OCI-M2 (cell line): ENCODE measurements around the gene OR51A4.
"Not testable (repeated sequence)": the region's sequence is repeated elsewhere in the genome, so short reads cannot be mapped to it uniquely, and the experiment has no call there.

Experiments used
- DNase-seq: peaks from one replicate; lab custom pipeline; 2025; ENCODE audit not compliant: unreplicated experiment; lab: John Stamatoyannopoulos, UW

Gene OR51A4, protein sequence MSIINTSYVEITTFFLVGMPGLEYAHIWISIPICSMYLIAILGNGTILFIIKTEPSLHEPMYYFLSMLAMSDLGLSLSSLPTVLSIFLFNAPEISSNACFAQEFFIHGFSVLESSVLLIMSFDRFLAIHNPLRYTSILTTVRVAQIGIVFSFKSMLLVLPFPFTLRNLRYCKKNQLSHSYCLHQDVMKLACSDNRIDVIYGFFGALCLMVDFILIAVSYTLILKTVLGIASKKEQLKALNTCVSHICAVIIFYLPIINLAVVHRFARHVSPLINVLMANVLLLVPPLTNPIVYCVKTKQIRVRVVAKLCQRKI

DNA sequence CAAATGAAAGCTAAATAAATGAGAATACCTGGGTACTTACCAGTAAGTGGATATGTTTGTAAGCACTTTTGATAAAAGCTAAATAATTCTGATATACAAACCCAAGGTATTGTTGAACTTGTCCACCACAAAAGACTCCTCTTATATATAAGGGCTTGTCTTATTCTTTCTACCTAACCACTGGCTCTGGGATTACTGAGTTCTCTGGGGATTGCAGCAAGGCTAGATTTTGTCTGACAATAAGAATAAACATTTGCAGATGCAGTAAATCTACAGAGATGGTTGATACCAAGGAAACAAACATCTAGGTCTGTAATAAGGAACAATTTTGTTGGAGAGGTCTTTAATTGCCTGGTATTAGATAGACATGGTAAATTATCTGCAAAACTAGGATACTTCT, at the start of gene OR51A4:
Gene OR51A4 (minus strand): TSS at position 101 of the 400 bp plus-strand sequence. CDS start 505 bp downstream, outside the sequence.
- no peak for DNase-seq

DNA sequence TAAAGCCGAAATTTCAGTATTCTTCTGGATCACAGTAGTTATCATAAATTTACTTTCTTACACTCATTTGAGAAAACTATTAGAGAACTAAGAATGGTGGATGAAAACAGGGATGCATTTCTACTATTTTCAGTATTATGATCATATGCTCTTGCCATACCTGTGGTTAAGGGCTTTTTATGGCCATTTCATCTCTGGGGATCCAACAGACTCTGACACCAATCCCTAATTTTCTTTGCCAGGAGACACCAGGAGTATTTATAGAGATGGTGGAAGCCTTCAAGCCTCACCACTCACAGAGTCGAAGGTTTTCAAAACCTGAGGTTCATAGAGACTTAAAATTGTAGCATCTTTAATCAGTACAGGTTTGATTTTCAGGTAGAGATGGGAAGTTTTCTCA, 47.1 kb upstream of the OR51A4 start, which contains the start of gene OR51L1:
Gene OR51L1 (plus strand): TSS at position 301 of the 400 bp plus-strand sequence. CDS start 4,132 bp downstream, outside the sequence.
- no peak for DNase-seq

DNA sequence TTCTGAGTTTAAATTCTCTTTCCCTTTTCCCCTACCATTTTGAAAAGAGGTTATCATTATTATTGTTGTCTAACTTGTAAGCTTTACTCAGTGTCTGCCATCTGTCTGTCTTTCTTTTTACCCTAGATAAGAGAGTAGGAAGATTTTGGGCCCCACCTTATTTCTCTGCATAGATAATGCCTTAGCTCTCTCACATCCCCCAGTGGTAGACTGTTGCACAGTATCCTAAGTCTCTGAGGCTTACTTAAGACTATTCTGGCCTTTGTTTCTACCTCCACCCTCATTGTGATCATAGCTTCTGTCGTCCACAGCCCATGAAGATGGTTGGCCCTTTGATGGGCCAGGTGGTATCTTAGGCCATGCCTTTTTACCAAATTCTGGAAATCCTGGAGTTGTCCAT, 43.7 kb upstream of the OR51A4 start:
- DNase-seq: peak; percentile 19

- no peak for DNase-seq
These were observed 36.4 kb upstream of the OR51A4 start for GRCh38 chr11:4983841-4984240.

DNA sequence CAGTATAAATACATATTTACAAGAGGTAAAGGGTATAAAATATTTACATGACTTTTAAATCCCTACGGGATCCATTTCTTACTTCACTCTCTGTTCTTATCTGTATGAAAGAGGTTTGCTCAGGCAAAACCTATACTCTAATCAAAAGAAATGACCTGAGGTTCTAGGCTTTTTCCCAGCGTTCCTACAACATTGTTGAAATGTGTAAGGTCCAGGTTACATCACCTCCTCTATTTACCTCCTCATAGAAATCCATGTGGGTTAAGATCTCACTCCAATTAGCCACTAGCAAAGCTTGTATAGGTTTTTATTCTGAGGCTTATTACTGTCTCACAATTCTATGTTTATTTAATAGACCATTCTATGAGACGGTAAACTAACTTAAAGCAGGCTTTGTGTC, 35.3 kb upstream of the OR51A4 start:
- DNase-seq: no peak

GRCh38 chr11:4979036-4979435, 31.6 kb upstream of the OR51A4 start:
- no peak for DNase-seq

- DNase-seq: no peak
These were observed 28.0 kb upstream of the OR51A4 start for GRCh38 chr11:4975436-4975835.

- DNase-seq: no peak
These were observed 15.4 kb upstream of the OR51A4 start for GRCh38 chr11:4962816-4963215.

DNA sequence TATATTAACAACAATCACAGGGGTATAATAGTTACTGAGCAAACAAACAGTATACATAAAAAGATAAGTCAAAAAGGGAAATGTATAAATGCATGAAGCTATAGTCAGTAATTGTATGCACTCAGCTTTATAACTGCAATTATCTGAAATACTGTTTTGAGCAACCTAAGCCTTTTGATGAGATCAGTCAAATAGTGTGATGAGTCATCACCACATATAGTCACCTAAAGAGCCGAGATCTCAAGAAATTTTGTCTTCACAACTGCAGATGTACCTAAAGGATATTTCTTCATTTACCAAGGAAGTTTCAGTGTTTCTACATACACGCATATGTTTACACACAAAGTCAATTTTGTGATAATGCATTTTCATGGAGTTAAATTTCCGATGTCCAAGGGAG, 13.5 kb upstream of the OR51A4 start:
- DNase-seq: no peak

GRCh38 chr11:4957396-4957795, 10.0 kb upstream of the OR51A4 start:
- no peak for DNase-seq

GRCh38 chr11:4955613-4956012, 8.2 kb upstream of the OR51A4 start, which contains the start of gene OR51A2:
TSS of gene OR51A2 (minus strand) at chr11:4955713. CDS start at chr11:4955713, 0 bp downstream.
- not testable (repeated sequence) for DNase-seq

DNA sequence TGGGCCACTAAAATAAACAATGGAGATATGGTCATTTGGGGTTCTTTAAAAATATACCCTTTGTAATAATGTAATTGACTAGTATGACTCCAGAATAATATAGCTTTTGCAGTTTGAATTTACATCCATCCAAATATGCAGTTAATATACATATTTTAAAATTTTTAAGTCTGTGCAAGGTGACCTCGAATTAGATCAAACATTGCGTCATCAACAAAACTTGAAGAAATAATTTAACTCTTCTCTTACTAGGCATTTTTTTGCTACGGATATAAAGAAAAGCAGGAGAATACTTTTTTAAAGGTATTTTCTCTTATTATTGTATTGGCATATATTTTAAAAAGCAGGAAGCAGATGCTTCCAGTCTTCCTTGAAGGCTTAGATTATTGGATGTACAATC, 10.7 kb downstream of the OR51A4 start:
- DNase-seq: no peak

- no peak for DNase-seq
These were observed 14.7 kb downstream of the OR51A4 start for GRCh38 chr11:4932751-4933150.

GRCh38 chr11:4926608-4927007, 20.8 kb downstream of the OR51A4 start:
- DNase-seq: no peak

DNA sequence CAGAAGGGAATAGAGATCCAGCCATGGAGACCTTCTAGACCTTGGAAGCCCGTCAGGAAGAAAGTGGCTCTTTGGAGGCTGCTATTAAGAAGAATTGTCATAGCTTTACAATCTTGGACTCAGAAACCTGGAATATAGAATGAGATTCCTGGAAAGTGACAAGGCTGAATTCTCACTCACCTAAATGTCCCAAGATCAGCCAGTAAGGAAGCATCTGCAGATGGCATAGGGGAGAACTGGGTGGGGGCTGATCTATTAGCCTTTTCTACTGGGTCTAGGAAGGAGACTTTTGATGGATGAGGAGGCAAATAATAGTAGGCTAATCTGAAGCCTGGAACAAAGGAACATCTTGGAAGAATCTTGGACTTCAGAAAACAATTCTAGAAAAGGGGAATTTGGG, 23.2 kb downstream of the OR51A4 start, which contains the start of gene OR51G1:
Gene OR51G1 (minus strand): TSS at position 101 of the 400 bp plus-strand sequence. CDS start 0 bp downstream, at position 101.
- DNase-seq: no peak

GRCh38 chr11:4922304-4922703, 25.1 kb downstream of the OR51A4 start:
- DNase-seq: no peak

- DNase-seq: no peak
These were observed 25.6 kb downstream of the OR51A4 start for GRCh38 chr11:4921796-4922195.

DNA sequence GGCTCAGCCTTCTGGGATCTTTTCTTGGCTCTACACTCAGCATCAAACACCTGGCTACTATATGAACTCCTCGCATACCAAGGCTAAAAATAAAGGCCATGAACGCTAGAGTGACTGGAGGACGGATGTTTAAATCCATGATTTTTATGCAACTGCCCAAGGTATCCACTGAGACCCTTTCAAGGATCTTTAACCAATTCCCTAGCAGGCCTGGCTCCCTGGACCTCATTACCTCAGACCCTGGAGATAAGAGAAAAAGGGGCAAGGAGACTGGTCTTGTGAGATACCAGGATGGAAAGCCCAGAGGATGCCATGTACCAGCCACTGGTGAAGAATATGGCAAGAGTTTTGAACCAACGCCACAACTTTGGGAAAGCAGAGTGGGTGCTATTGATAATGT, 28.2 kb downstream of the OR51A4 start, which contains the start of gene OR51G2:
Gene OR51G2 (minus strand): TSS at position 101 of the 400 bp plus-strand sequence. CDS start 3,687 bp downstream, outside the sequence.
- no peak for DNase-seq

GRCh38 chr11:4916581-4916980, 30.8 kb downstream of the OR51A4 start:
- DNase-seq: no peak

DNA sequence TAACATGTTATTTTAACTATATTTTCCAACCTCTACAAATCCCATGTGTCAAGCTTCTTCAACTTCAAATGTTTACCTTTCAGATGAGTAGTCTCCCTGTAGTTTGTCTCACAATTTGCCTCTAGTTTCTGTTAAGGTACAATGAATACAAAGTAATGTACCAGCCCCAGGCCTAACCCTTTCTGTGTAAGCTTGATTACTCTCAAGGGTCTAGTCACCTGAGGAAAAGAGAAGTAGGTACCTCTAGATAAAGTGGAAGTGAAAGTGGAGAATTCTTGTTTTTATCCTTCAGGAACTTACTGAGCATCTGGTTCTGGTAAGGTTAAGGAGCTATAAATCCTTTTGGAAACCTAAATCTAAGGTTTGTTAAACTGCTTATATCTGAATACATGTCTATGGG, 43.9 kb downstream of the OR51A4 start, which contains the start of gene OR51A7:
Gene OR51A7 (plus strand): TSS at position 300 of the 400 bp plus-strand sequence. CDS start 3,587 bp downstream, outside the sequence.
- DNase-seq: no peak
